Effector memory CD8-positive, alpha-beta T cell (primary cell): Measurements from ENCODE around the gene TIMMDC1.

Experiments
- ATAC-seq: fragments of 150-1000 bp; cut with Tn5 transposase; replicated peaks from 2 replicates; pipeline ENCODE4 v1.10.0; 2021; ENCODE audit warnings: mild to moderate bottlenecking, moderate library complexity
- DNase-seq, 3 experiments: peaks; one replicate each; pipeline ENCODE4 v3.0.0; 2021
- H3K27ac Mint-ChIP-seq, 2 donors: one replicate each; pipeline ENCODE4 v1.8.0; 2022; ENCODE audit warnings: mild to moderate bottlenecking in 2 of 2, mixed read lengths in 2 of 2, moderate library complexity in 2 of 2
- H3K27me3 Mint-ChIP-seq, 2 donors: one replicate each; pipeline ENCODE4 v1.8.0; 2022; ENCODE audit warnings: mixed read lengths in 2 of 2
- H3K36me3 Mint-ChIP-seq: one replicate; pipeline ENCODE4 v1.8.0; 2022; ENCODE audit warnings: mild to moderate bottlenecking, moderate library complexity, mixed read lengths; ENCODE audit not compliant: insufficient read depth
- H3K4me1 Mint-ChIP-seq, 2 donors: one replicate each; pipeline ENCODE4 v1.8.0; 2022; ENCODE audit warnings: low read depth in 2 of 2, mixed read lengths in 2 of 2
- H3K4me3 Mint-ChIP-seq, 2 donors: one replicate each; pipeline ENCODE4 v1.8.0; 2022; ENCODE audit warnings: mild to moderate bottlenecking in 2 of 2, mixed read lengths in 2 of 2, moderate library complexity in 2 of 2
- H3K9me3 Mint-ChIP-seq, 2 donors: one replicate each; pipeline ENCODE4 v1.8.0; 2022; ENCODE audit warnings: mixed read lengths in 2 of 2

The TIMMDC1 gene

GRCh38 chr3:119492128-119492527 is 6.2 kb upstream of the TIMMDC1 start:
- H3K36me3 Mint-ChIP-seq = peaks cover 7% of the 10 kb centered on the region
- no peak overlapping the region for H3K27ac Mint-ChIP-seq
- ATAC-seq (no peak), DNase-seq (no peak)
- no peak overlapping the region for H3K4me3 Mint-ChIP-seq
- H3K9me3 Mint-ChIP-seq = no peaks in the 10 kb centered on the region
- H3K27me3 Mint-ChIP-seq = no peaks in the 10 kb centered on the region
- no peaks in the 10 kb centered on the region for H3K4me1 Mint-ChIP-seq

- Mint-ChIP-seq H3K4me1 (peaks cover 1 to 6% of the 10 kb centered on the region in 2 donors), H3K36me3 (peaks cover 7% of the 10 kb centered on the region), H3K9me3 (no peaks in the 10 kb centered on the region), H3K27me3 (no peaks in the 10 kb centered on the region), H3K4me3 (no peak overlapping the region), H3K27ac (peak overlapping the region in 1 of 2 donors; percentile 19)
- ATAC-seq (no peak), DNase-seq (no peak)
Observed at GRCh38 chr3:119492810-119493209, 5.5 kb upstream of the TIMMDC1 start.

- H3K9me3 Mint-ChIP-seq = no peaks in the 10 kb centered on the region
- peaks cover 24% of the 10 kb centered on the region for H3K36me3 Mint-ChIP-seq
- no peak for ATAC-seq
- no peak overlapping the region for H3K27ac Mint-ChIP-seq
- no peak for DNase-seq
- no peak overlapping the region for H3K4me3 Mint-ChIP-seq
- H3K4me1 Mint-ChIP-seq = peaks cover 5 to 11% of the 10 kb centered on the region in 2 donors
- H3K27me3 Mint-ChIP-seq = no peaks in the 10 kb centered on the region
Observed at GRCh38 chr3:119494597-119494996, 3.8 kb upstream of the TIMMDC1 start.

- Mint-ChIP-seq H3K27ac (peak overlapping the region; percentile 98 to 99), H3K27me3 (no peaks in the 10 kb centered on the region), H3K36me3 (peaks cover 20% of the 10 kb centered on the region), H3K4me1 (peaks cover 14 to 28% of the 10 kb centered on the region in 2 donors), H3K4me3 (peak overlapping the region; percentile 95 to 99), H3K9me3 (no peaks in the 10 kb centered on the region)
- ATAC-seq (no peak), DNase-seq (peak in 1 of 3 experiments; percentile 3)
Observed at GRCh38 chr3:119497820-119498185, 544 bp upstream of the TIMMDC1 start.

- DNase-seq (no peak), ATAC-seq (no peak)
- Mint-ChIP-seq H3K4me3 (peak overlapping the region; percentile 44 to 95), H3K36me3 (peaks cover 35% of the 10 kb centered on the region), H3K27me3 (no peaks in the 10 kb centered on the region), H3K27ac (peak overlapping the region; percentile 14 to 49), H3K4me1 (peaks cover 16 to 32% of the 10 kb centered on the region in 2 donors), H3K9me3 (no peaks in the 10 kb centered on the region)
Observed at GRCh38 chr3:119500265-119500664, 1.9 kb downstream of the TIMMDC1 start.

GRCh38 chr3:119500901-119501300 is 2.6 kb downstream of the TIMMDC1 start:
- H3K27me3 Mint-ChIP-seq = no peaks in the 10 kb centered on the region
- H3K27ac Mint-ChIP-seq = peak overlapping the region in 1 of 2 donors; percentile 14
- no peaks in the 10 kb centered on the region for H3K9me3 Mint-ChIP-seq
- H3K36me3 Mint-ChIP-seq = peaks cover 41% of the 10 kb centered on the region
- DNase-seq (no peak), ATAC-seq (no peak)
- peak overlapping the region in 1 of 2 donors; percentile 95 for H3K4me3 Mint-ChIP-seq
- H3K4me1 Mint-ChIP-seq = peaks cover 16 to 32% of the 10 kb centered on the region in 2 donors

GRCh38 chr3:119506631-119507030 is 8.3 kb downstream of the TIMMDC1 start:
- DNase-seq = no peak
- no peak for ATAC-seq
- H3K4me3 Mint-ChIP-seq = peak overlapping the region in 1 of 2 donors; percentile 35
- H3K27me3 Mint-ChIP-seq = no peaks in the 10 kb centered on the region
- H3K36me3 Mint-ChIP-seq = peaks cover 56% of the 10 kb centered on the region
- peak overlapping the region; percentile 13 to 75 for H3K27ac Mint-ChIP-seq
- H3K9me3 Mint-ChIP-seq = no peaks in the 10 kb centered on the region
- H3K4me1 Mint-ChIP-seq = peaks cover 23 to 28% of the 10 kb centered on the region in 2 donors

- Mint-ChIP-seq H3K9me3 (no peaks in the 10 kb centered on the region), H3K36me3 (peaks cover 62% of the 10 kb centered on the region), H3K4me3 (no peak overlapping the region), H3K27me3 (no peaks in the 10 kb centered on the region), H3K27ac (peak overlapping the region; percentile 13 to 75), H3K4me1 (peaks cover 21 to 25% of the 10 kb centered on the region in 2 donors)
- DNase-seq (no peak), ATAC-seq (no peak)
Observed at GRCh38 chr3:119507404-119507803, 9.1 kb downstream of the TIMMDC1 start.

GRCh38 chr3:119508172-119508845 is 10.0 kb downstream of the TIMMDC1 start:
- peak; percentile 46 for ATAC-seq
- peaks cover 68% of the 10 kb centered on the region for H3K36me3 Mint-ChIP-seq

GRCh38 chr3:119510690-119511089 is 12.3 kb downstream of the TIMMDC1 start:
- Mint-ChIP-seq H3K4me3 (no peak overlapping the region), H3K27ac (no peak overlapping the region), H3K4me1 (peaks cover 20 to 21% of the 10 kb centered on the region in 2 donors), H3K36me3 (peaks cover 69% of the 10 kb centered on the region), H3K9me3 (no peaks in the 10 kb centered on the region), H3K27me3 (no peaks in the 10 kb centered on the region)
- ATAC-seq = no peak
- no peak for DNase-seq

More at GRCh38 chr3:119508172-119508845, 10.0 kb downstream of the TIMMDC1 start:
- Mint-ChIP-seq H3K4me1 (peaks cover 22 to 25% of the 10 kb centered on the region in 2 donors), H3K27me3 (no peaks in the 10 kb centered on the region), H3K4me3 (no peak overlapping the region), H3K27ac (peak overlapping the region; percentile 57 to 76), H3K9me3 (no peaks in the 10 kb centered on the region)
- no peak for DNase-seq

GRCh38 chr3:119514637-119515036 is 16.3 kb downstream of the TIMMDC1 start:
- Mint-ChIP-seq H3K4me3 (no peak overlapping the region), H3K4me1 (peaks cover 0 to 2% of the 10 kb centered on the region in 2 donors), H3K27me3 (no peaks in the 10 kb centered on the region), H3K27ac (no peak overlapping the region), H3K36me3 (peaks cover 75% of the 10 kb centered on the region), H3K9me3 (no peaks in the 10 kb centered on the region)
- ATAC-seq (no peak), DNase-seq (no peak)

- Mint-ChIP-seq H3K36me3 (peaks cover 73% of the 10 kb centered on the region), H3K27ac (peak overlapping the region in 1 of 2 donors; percentile 58), H3K9me3 (no peaks in the 10 kb centered on the region), H3K27me3 (no peaks in the 10 kb centered on the region), H3K4me1 (peaks cover 2 to 7% of the 10 kb centered on the region in 2 donors), H3K4me3 (no peak overlapping the region)
- no peak for DNase-seq
- ATAC-seq = no peak
Observed at GRCh38 chr3:119517112-119517511, 18.8 kb downstream of the TIMMDC1 start.

- H3K36me3 Mint-ChIP-seq = peaks cover 68% of the 10 kb centered on the region
- DNase-seq = no peak
- no peak overlapping the region for H3K27ac Mint-ChIP-seq
- H3K4me3 Mint-ChIP-seq = no peak overlapping the region
- H3K9me3 Mint-ChIP-seq = no peaks in the 10 kb centered on the region
- no peak for ATAC-seq
- H3K4me1 Mint-ChIP-seq = peaks cover under 1 to 9% of the 10 kb centered on the region in 2 donors
- H3K27me3 Mint-ChIP-seq = no peaks in the 10 kb centered on the region
Observed at GRCh38 chr3:119518026-119518425, 19.7 kb downstream of the TIMMDC1 start.

GRCh38 chr3:119524931-119525662 is 26.8 kb downstream of the TIMMDC1 start:
- Mint-ChIP-seq H3K36me3 (peaks cover 19% of the 10 kb centered on the region), H3K9me3 (no peaks in the 10 kb centered on the region), H3K4me1 (peaks cover 0 to 6% of the 10 kb centered on the region in 2 donors), H3K27me3 (no peaks in the 10 kb centered on the region), H3K4me3 (no peak overlapping the region), H3K27ac (no peak overlapping the region)
- ATAC-seq (no peak), DNase-seq (no peak)
